ENCODE results near the gene DHX35. TPM values are rescaled to one million over a fixed set of nuclear protein-coding genes. Genes with fewer than 3 reads are reported as not detected.

The DHX35 gene
- total and polyA plus RNA-seq, 2 of the 13 experiments (the other 11 are each of a cell fraction or from before 2014, with no cell fraction given), result 25.8 to 28.7 TPM

DNA sequence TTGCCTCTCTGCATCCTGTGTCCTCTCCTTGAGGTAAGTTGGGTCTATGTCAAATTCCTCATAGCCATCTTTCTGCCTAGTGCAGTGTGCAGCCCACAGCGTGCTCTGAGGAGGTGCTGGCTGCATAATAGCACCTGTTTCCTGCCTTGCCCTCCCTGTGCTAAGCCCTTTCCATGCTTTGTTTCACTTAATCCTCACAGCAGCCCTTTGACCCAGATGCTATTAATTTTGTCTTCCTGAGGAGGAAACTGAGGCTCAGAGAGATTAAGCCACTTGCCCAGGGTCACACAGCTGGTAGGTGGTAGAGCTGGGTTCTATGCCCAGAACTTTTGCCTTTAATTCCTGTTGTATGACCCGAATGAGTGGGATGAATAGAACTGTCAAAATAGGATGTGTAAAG, 22.5 kb upstream of the DHX35 start:
- no peak for TF ChIP-seq BRD4 (CRISPR knock-in tag; IDR thresholded peaks at IDR 0.05)
- 0 out of 2 replicates have a peak, but pooled peaks have one; percentile 24 for TF ChIP-seq HES4 (CRISPR knock-in tag; IDR thresholded peaks at IDR 0.05; ENCODE audit: borderline replicate concordance)
- TF ChIP-seq DZIP1 (CRISPR knock-in tag; IDR thresholded peaks at IDR 0.05), result 0 out of 2 replicates have a peak, but pooled peaks have one; percentile 2
- TF ChIP-seq ZNF768 (CRISPR knock-in tag; IDR thresholded peaks at IDR 0.05), result peak; percentile 30; the same call in 1 of the 2 replicates
- Histone ChIP-seq H3K27me3 (ENCODE audit: control insufficient read depth in 1 of 2, insufficient read depth in 2 of 2, low read length in 2 of 2) (no peaks in the 10 kb centered on the region), H3K9ac (ENCODE audit: insufficient read depth, low read depth, low read length) (no peak overlapping the region), H3K4me1 (ENCODE audit: insufficient read depth, low read length) (peaks cover 73% of the 10 kb centered on the region), H3K4me3 (replicated peaks in 1 of 3; ENCODE audit: insufficient read depth in 1 of 3, low read depth in 2 of 3, low read length in 3 of 3) (no peak overlapping the region), H3K79me2 (ENCODE audit: insufficient read depth, low read length) (peaks cover 76% of the 10 kb centered on the region), H3K9me3 (ENCODE audit: low read length) (no peaks in the 10 kb centered on the region), H3K36me3 (replicated peaks in 1 of 2; ENCODE audit: control insufficient read depth in 1 of 2, insufficient read depth in 2 of 2, low read length in 2 of 2) (peaks cover 46 to 82% of the 10 kb centered on the region in 2 experiments), H4K20me1 (ENCODE audit: insufficient read depth, low read length) (peaks cover 7% of the 10 kb centered on the region; the same call in 1 of the 2 replicates), H3K27ac (ENCODE audit: extremely low read length, insufficient read depth, low read length) (no peak overlapping the region), H2AFZ (ENCODE audit: low read length) (no peak overlapping the region), H3K4me2 (ENCODE audit: low read depth, low read length) (no peak overlapping the region)
- no peak for FAIRE-seq
- ChIA-PET POLR2A (no interaction called here), CTCF (ENCODE audit: low intra/inter-chr PET ratio, low total read pairs) (no interaction called here)
- no peak for DNase-seq (ENCODE audit: low spot score)
- BruUV-seq (replicated peaks), result no TSS peak
- no peak for ATAC-seq
- intact Hi-C loops (cut with micrococcal nuclease; ENCODE audit: unreplicated experiment) (no loop called here), in situ Hi-C loops (cut with HindIII; ENCODE audit: extremely low pct_ligation_motif_present, low pct_unique_long_range_greater_than_20kb) (no loop called here)
- WGBS (ENCODE audit: low lambda C conversion rate), result 98% methylated on average over 2 of the region's 2 CpGs

DNA sequence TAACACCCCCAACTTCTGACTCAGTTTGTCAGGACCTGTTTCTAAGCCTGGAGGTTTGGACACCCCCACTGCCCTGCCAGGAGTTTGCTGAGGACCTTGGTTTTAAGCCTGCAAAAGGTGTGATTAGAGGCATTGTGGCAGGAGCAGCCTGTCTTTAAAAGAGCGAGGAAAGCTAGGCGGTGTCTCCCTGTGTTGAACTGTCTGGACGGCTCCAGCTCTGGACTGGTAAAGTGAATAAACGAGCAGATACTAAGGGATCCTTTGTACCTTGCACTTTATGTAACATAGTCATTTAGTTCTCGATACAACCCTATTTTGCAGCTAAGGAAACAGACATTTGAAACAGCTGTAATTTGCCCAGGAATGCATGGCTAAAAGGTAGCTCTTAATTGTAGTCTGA, 21.5 kb upstream of the DHX35 start:
- intact Hi-C loops (cut with micrococcal nuclease; ENCODE audit: unreplicated experiment) (loop anchor here (1.0 kb wide), 1 partner anchor 27 kb away; no protein-coding TSS in a partner anchor), in situ Hi-C loops (cut with HindIII; ENCODE audit: extremely low pct_ligation_motif_present, low pct_unique_long_range_greater_than_20kb) (no loop called here)
- Histone ChIP-seq H3K79me2 (ENCODE audit: insufficient read depth, low read length) (peaks cover 66% of the 10 kb centered on the region), H2AFZ (ENCODE audit: low read length) (no peak overlapping the region), H3K9me3 (ENCODE audit: low read length) (no peaks in the 10 kb centered on the region), H3K9ac (ENCODE audit: insufficient read depth, low read depth, low read length) (no peak overlapping the region), H3K4me1 (ENCODE audit: insufficient read depth, low read length) (peaks cover 67% of the 10 kb centered on the region), H3K36me3 (replicated peaks in 1 of 2; ENCODE audit: control insufficient read depth in 1 of 2, insufficient read depth in 2 of 2, low read length in 2 of 2) (peaks cover 50 to 85% of the 10 kb centered on the region in 2 experiments), H3K4me2 (ENCODE audit: low read depth, low read length) (no peak overlapping the region), H4K20me1 (ENCODE audit: insufficient read depth, low read length) (peaks cover 7% of the 10 kb centered on the region; the same call in 1 of the 2 replicates), H3K27ac (ENCODE audit: extremely low read length, insufficient read depth, low read length) (peak overlapping the region; percentile 39), H3K4me3 (replicated peaks in 1 of 3; ENCODE audit: insufficient read depth in 1 of 3, low read depth in 2 of 3, low read length in 3 of 3) (no peak overlapping the region), H3K27me3 (ENCODE audit: control insufficient read depth in 1 of 2, insufficient read depth in 2 of 2, low read length in 2 of 2) (no peaks in the 10 kb centered on the region)
- ChIA-PET POLR2A (interaction anchor here (0.7 to 2.6 kb wide), 4 partner anchors 14 to 27 kb away, joined by 3 to 12 read pairs (median 6); partner anchors contain the start of gene FAM83D), CTCF (ENCODE audit: low intra/inter-chr PET ratio, low total read pairs) (no interaction called here)
- ATAC-seq (peak; percentile 34), FAIRE-seq (no peak), DNase-seq (ENCODE audit: low spot score) (no peak)
- 82% methylated on average over 5 of the region's 5 CpGs for WGBS (ENCODE audit: low lambda C conversion rate)
- no TSS peak for BruUV-seq (replicated peaks)
- TF ChIP-seq HIVEP1 (CRISPR knock-in tag; IDR thresholded peaks at IDR 0.05) (no peak), ZNF713 (CRISPR knock-in tag; IDR thresholded peaks at IDR 0.05) (no peak), TEF (CRISPR knock-in tag; IDR thresholded peaks at IDR 0.05) (no peak), IRF2 (CRISPR knock-in tag; IDR thresholded peaks at IDR 0.05) (no peak), NR2C2 (CRISPR knock-in tag; IDR thresholded peaks at IDR 0.05; ENCODE audit: borderline replicate concordance) (no peak), ATAD3A (CRISPR knock-in tag; IDR thresholded peaks at IDR 0.05) (no peak)
- TF ChIP-seq, protein P1, sequence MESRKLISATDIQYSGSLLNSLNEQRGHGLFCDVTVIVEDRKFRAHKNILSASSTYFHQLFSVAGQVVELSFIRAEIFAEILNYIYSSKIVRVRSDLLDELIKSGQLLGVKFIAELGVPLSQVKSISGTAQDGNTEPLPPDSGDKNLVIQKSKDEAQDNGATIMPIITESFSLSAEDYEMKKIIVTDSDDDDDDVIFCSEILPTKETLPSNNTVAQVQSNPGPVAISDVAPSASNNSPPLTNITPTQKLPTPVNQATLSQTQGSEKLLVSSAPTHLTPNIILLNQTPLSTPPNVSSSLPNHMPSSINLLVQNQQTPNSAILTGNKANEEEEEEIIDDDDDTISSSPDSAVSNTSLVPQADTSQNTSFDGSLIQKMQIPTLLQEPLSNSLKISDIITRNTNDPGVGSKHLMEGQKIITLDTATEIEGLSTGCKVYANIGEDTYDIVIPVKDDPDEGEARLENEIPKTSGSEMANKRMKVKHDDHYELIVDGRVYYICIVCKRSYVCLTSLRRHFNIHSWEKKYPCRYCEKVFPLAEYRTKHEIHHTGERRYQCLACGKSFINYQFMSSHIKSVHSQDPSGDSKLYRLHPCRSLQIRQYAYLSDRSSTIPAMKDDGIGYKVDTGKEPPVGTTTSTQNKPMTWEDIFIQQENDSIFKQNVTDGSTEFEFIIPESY (CRISPR knock-in tag; IDR thresholded peaks at IDR 0.05), result 0 out of 2 replicates have a peak, but pooled peaks have one; percentile 17

Data from HepG2 (cell line).